ENCODE results near the gene MAN2A2.

Gene MAN2A2

GRCh38 chr15:90910441-90911301, 7.6 kb downstream of the MAN2A2 start:
- no peaks in the 10 kb centered on the region for H3K79me2 ChIP-seq (ENCODE audit: insufficient read depth, low read length)
- H3K27ac ChIP-seq (ENCODE audit: low read depth, low read length, poor library complexity, severe bottlenecking): no peak overlapping the region
- no peaks in the 10 kb centered on the region for H4K20me1 ChIP-seq (ENCODE audit: insufficient read depth, low read length)
- H3K4me3 ChIP-seq (ENCODE audit: low read depth, low read length, poor library complexity, severe bottlenecking): no peak overlapping the region
- H3K4me1 ChIP-seq (ENCODE audit: insufficient read depth, low read length, severe bottlenecking): peaks cover 9% of the 10 kb centered on the region
- H3K9me2 ChIP-seq (ENCODE audit: low read depth, low read length): no peaks in the 10 kb centered on the region
- H3K9me3 ChIP-seq (ENCODE audit: low read length): no peaks in the 10 kb centered on the region
- H3F3A ChIP-seq (ENCODE audit: insufficient read depth, low read length): peaks cover 4% of the 10 kb centered on the region; the same call in 1 of the 2 replicates
- peaks cover 63% of the 10 kb centered on the region for H3K36me3 ChIP-seq (ENCODE audit: insufficient read depth, low read length)
- H3K27me3 ChIP-seq (ENCODE audit: insufficient read depth, low read length): no peaks in the 10 kb centered on the region
- no peak for TF ChIP-seq EZH2 (IDR thresholded peaks at IDR 0.05; ENCODE audit: borderline replicate concordance, low read length)
- TF ChIP-seq, protein P1, sequence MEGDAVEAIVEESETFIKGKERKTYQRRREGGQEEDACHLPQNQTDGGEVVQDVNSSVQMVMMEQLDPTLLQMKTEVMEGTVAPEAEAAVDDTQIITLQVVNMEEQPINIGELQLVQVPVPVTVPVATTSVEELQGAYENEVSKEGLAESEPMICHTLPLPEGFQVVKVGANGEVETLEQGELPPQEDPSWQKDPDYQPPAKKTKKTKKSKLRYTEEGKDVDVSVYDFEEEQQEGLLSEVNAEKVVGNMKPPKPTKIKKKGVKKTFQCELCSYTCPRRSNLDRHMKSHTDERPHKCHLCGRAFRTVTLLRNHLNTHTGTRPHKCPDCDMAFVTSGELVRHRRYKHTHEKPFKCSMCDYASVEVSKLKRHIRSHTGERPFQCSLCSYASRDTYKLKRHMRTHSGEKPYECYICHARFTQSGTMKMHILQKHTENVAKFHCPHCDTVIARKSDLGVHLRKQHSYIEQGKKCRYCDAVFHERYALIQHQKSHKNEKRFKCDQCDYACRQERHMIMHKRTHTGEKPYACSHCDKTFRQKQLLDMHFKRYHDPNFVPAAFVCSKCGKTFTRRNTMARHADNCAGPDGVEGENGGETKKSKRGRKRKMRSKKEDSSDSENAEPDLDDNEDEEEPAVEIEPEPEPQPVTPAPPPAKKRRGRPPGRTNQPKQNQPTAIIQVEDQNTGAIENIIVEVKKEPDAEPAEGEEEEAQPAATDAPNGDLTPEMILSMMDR (IDR thresholded peaks at IDR 0.05; ENCODE audit: low read length): no peak
- H2AFZ ChIP-seq (ENCODE audit: low read length): no peak overlapping the region
- H3K9ac ChIP-seq (ENCODE audit: low read length): no peak overlapping the region
- no peak overlapping the region for H3K4me2 ChIP-seq (ENCODE audit: low read length)

GRCh38 chr15:90911302-90911623, 8.2 kb downstream of the MAN2A2 start:
- H3K9ac ChIP-seq (ENCODE audit: low read length): no peak overlapping the region
- no peaks in the 10 kb centered on the region for H4K20me1 ChIP-seq (ENCODE audit: insufficient read depth, low read length)
- no peaks in the 10 kb centered on the region for H3K9me2 ChIP-seq (ENCODE audit: low read depth, low read length)
- H3K27ac ChIP-seq (ENCODE audit: low read depth, low read length, poor library complexity, severe bottlenecking): no peak overlapping the region
- peaks cover 58% of the 10 kb centered on the region; the same call in 1 of the 2 replicates for H3K36me3 ChIP-seq (ENCODE audit: insufficient read depth, low read length)
- H3K4me1 ChIP-seq (ENCODE audit: insufficient read depth, low read length, severe bottlenecking): peaks cover 15% of the 10 kb centered on the region
- TF ChIP-seq, protein P1 (IDR thresholded peaks at IDR 0.05; ENCODE audit: low read length): no peak
- no peak for TF ChIP-seq EZH2 (IDR thresholded peaks at IDR 0.05; ENCODE audit: borderline replicate concordance, low read length)
- H3K27me3 ChIP-seq (ENCODE audit: insufficient read depth, low read length): no peaks in the 10 kb centered on the region
- no peaks in the 10 kb centered on the region for H3K79me2 ChIP-seq (ENCODE audit: insufficient read depth, low read length)
- no peak overlapping the region for H2AFZ ChIP-seq (ENCODE audit: low read length)
- H3K4me2 ChIP-seq (ENCODE audit: low read length): no peak overlapping the region
- H3K4me3 ChIP-seq (ENCODE audit: low read depth, low read length, poor library complexity, severe bottlenecking): no peak overlapping the region
- peaks cover 4% of the 10 kb centered on the region; the same call in 1 of the 2 replicates for H3F3A ChIP-seq (ENCODE audit: insufficient read depth, low read length)
- H3K9me3 ChIP-seq (ENCODE audit: low read length): no peaks in the 10 kb centered on the region

- Histone ChIP-seq H3F3A (ENCODE audit: insufficient read depth, low read length) (peaks cover 4% of the 10 kb centered on the region; the same call in 1 of the 2 replicates), H4K20me1 (ENCODE audit: insufficient read depth, low read length) (no peaks in the 10 kb centered on the region), H3K4me2 (ENCODE audit: low read length) (no peak overlapping the region), H3K4me3 (ENCODE audit: low read depth, low read length, poor library complexity, severe bottlenecking) (no peak overlapping the region), H2AFZ (ENCODE audit: low read length) (no peak overlapping the region), H3K27me3 (ENCODE audit: insufficient read depth, low read length) (no peaks in the 10 kb centered on the region), H3K9me3 (ENCODE audit: low read length) (no peaks in the 10 kb centered on the region), H3K36me3 (ENCODE audit: insufficient read depth, low read length) (peaks cover 51% of the 10 kb centered on the region; the same call in 1 of the 2 replicates), H3K4me1 (ENCODE audit: insufficient read depth, low read length, severe bottlenecking) (peaks cover 19% of the 10 kb centered on the region), H3K9me2 (ENCODE audit: low read depth, low read length) (no peaks in the 10 kb centered on the region), H3K9ac (ENCODE audit: low read length) (no peak overlapping the region), H3K79me2 (ENCODE audit: insufficient read depth, low read length) (no peaks in the 10 kb centered on the region), H3K27ac (ENCODE audit: low read depth, low read length, poor library complexity, severe bottlenecking) (no peak overlapping the region)
- TF ChIP-seq EZH2 (IDR thresholded peaks at IDR 0.05; ENCODE audit: borderline replicate concordance, low read length): no peak
- TF ChIP-seq, protein P1 (IDR thresholded peaks at IDR 0.05; ENCODE audit: low read length): no peak
Measured at GRCh38 chr15:90911906-90912769, 9.0 kb downstream of the MAN2A2 start.

All from OCI-LY1 (cell line).